PC-9 (cell line): ENCODE measurements around the gene KRTAP4-9. TPM values are rescaled to one million over a fixed set of nuclear protein-coding genes. Genes with fewer than 3 reads are reported as not detected.

ENCODE experiments used
- BruUV-seq: library from RNA; stranded (reverse); fragments of 400-500 nt; replicated peaks from 2 replicates; lab custom pipeline; 2021; lab: Mats Ljungman, UMichigan
- CTCF ChIA-PET: fragments of 300-600 bp; sonication (Branson Sonifier 250); formaldehyde crosslinking; loops from one replicate; lab custom pipeline; 2022; ENCODE audit warnings: antibody characterized with exemption; lab: Charles Lee
- POLR2A ChIA-PET: fragments of 300-600 bp; sonication (Branson Sonifier 250); formaldehyde crosslinking; loops from one replicate; lab custom pipeline; 2022; ENCODE audit warnings: antibody characterized with exemption; ENCODE audit not compliant: unreplicated experiment; lab: Charles Lee
- DNase-seq, 2 experiments: peaks; one replicate each; pipeline versions ENCODE4 v3.0.0 to v3.0.0-alpha.2; 2015 to 2022; ENCODE audit warnings: mixed read lengths in 1 of 2
- H2AFZ ChIP-seq: fragments of 200-600 bp; sonication (generic); 2 replicates; pipeline ENCODE4 v1.8.1; 2017; ENCODE audit warnings: antibody characterized with exemption
- H3F3A ChIP-seq: fragments of 200-600 bp; sonication (generic); 2 replicates; pipeline ENCODE4 v1.8.1; 2017; ENCODE audit warnings: antibody characterized with exemption, mild to moderate bottlenecking, low read depth; ENCODE audit not compliant: insufficient read depth
- H3K27ac ChIP-seq: fragments of 200-600 bp; sonication (generic); 2 replicates; pipeline ENCODE4 v1.6.1; 2016; ENCODE audit warnings: mixed run types
- H3K27me3 ChIP-seq: fragments of 200-600 bp; sonication (generic); 2 replicates; pipeline ENCODE4 v1.6.1; 2016; ENCODE audit warnings: low read depth, mixed run types; ENCODE audit not compliant: insufficient read depth
- H3K36me3 ChIP-seq: fragments of 200-600 bp; sonication (generic); 2 replicates; pipeline ENCODE4 v1.6.1; 2016; ENCODE audit warnings: low read depth, mixed run types
- H3K4me1 ChIP-seq: fragments of 200-600 bp; sonication (generic); replicated peaks from 2 replicates; pipeline ENCODE4 v1.6.1; 2016; ENCODE audit warnings: mixed run types; ENCODE audit not compliant: insufficient read depth
- H3K4me2 ChIP-seq: fragments of 200-600 bp; sonication (generic); 2 replicates; pipeline ENCODE4 v1.6.1; 2017; ENCODE audit warnings: mixed run types
- H3K4me3 ChIP-seq: fragments of 200-600 bp; sonication (generic); 2 replicates; pipeline ENCODE4 v1.6.1; 2016; ENCODE audit warnings: mixed run types
- H3K79me2 ChIP-seq: fragments of 200-600 bp; sonication (generic); 2 replicates; pipeline ENCODE4 v1.6.1; 2017; ENCODE audit warnings: low read depth, mixed run types
- H3K9me2 ChIP-seq: fragments of 200-600 bp; sonication (generic); 2 replicates; pipeline ENCODE4 v1.8.1; 2017; ENCODE audit warnings: mild to moderate bottlenecking; ENCODE audit not compliant: insufficient read depth
- H3K9me3 ChIP-seq: fragments of 200-600 bp; sonication (generic); 2 replicates; pipeline ENCODE4 v1.8.1; 2016; ENCODE audit warnings: low read depth; ENCODE audit not compliant: insufficient read depth
- H4K20me1 ChIP-seq: fragments of 200-600 bp; sonication (generic); 2 replicates; pipeline ENCODE4 v1.8.1; 2017; ENCODE audit not compliant: insufficient read depth
- EZH2 ChIP-seq: fragments of 200-600 bp; sonication (generic); IDR thresholded peaks from 2 replicates; pipeline ENCODE4 v1.8.0; 2017; ENCODE audit warnings: antibody characterized with exemption, low read depth
- intact Hi-C: fragments of 100-400 bp; cut with micrococcal nuclease; formaldehyde crosslinking; loops from one replicate; pipeline ENCODE4 v1.10.0; 2022; ENCODE audit not compliant: unreplicated experiment
- total RNA-seq: library from RNA; stranded (reverse); gene quantifications from 2 replicates; pipeline ENCODE4 v1.2.3, GENCODE V29; 2021
- TF ChIP-seq, protein P1 (sequence below): fragments of 200-600 bp; sonication (generic); conservative IDR thresholded peaks from 2 replicates; pipeline ENCODE4 v1.6.1; 2017; ENCODE audit warnings: mixed run types, antibody characterized with exemption, mild to moderate bottlenecking, moderate library complexity

The KRTAP4-9 gene
- total RNA-seq, 1 experiment from 2014 or later, result not detected

GRCh38 chr17:41125064-41125463 lies 19.9 kb downstream of the KRTAP4-9 start:
- Histone ChIP-seq H3K4me1 (no peaks in the 10 kb centered on the region; the same call in 1 of the 2 replicates), H3K9me2 (no peaks in the 10 kb centered on the region), H2AFZ (no peak overlapping the region), H3K36me3 (no peaks in the 10 kb centered on the region), H3F3A (no peaks in the 10 kb centered on the region), H3K9me3 (0 out of 2 replicates have a peak, but pooled peaks cover 3% of the 10 kb centered on the region), H3K79me2 (no peaks in the 10 kb centered on the region), H3K27ac (no peak overlapping the region), H3K27me3 (no peaks in the 10 kb centered on the region), H3K4me3 (no peak overlapping the region), H4K20me1 (no peaks in the 10 kb centered on the region), H3K4me2 (no peak overlapping the region)
- CTCF ChIA-PET, result no interaction called here
- no peak for DNase-seq
- TF ChIP-seq EZH2, result no peak
- TF ChIP-seq, protein P1, sequence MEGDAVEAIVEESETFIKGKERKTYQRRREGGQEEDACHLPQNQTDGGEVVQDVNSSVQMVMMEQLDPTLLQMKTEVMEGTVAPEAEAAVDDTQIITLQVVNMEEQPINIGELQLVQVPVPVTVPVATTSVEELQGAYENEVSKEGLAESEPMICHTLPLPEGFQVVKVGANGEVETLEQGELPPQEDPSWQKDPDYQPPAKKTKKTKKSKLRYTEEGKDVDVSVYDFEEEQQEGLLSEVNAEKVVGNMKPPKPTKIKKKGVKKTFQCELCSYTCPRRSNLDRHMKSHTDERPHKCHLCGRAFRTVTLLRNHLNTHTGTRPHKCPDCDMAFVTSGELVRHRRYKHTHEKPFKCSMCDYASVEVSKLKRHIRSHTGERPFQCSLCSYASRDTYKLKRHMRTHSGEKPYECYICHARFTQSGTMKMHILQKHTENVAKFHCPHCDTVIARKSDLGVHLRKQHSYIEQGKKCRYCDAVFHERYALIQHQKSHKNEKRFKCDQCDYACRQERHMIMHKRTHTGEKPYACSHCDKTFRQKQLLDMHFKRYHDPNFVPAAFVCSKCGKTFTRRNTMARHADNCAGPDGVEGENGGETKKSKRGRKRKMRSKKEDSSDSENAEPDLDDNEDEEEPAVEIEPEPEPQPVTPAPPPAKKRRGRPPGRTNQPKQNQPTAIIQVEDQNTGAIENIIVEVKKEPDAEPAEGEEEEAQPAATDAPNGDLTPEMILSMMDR, result no peak
- POLR2A ChIA-PET, result no interaction called here
- BruUV-seq, result no TSS peak
- intact Hi-C loops, result no loop called here

GRCh38 chr17:41126412-41126811 lies 21.2 kb downstream of the KRTAP4-9 start:
- Histone ChIP-seq H3K9me2 (no peaks in the 10 kb centered on the region; the same call in 1 of the 2 replicates), H3K27me3 (no peaks in the 10 kb centered on the region), H4K20me1 (no peaks in the 10 kb centered on the region), H2AFZ (no peak overlapping the region), H3K4me1 (peaks cover 7% of the 10 kb centered on the region), H3F3A (peaks cover 5% of the 10 kb centered on the region), H3K36me3 (no peaks in the 10 kb centered on the region), H3K27ac (no peak overlapping the region), H3K4me3 (no peak overlapping the region), H3K9me3 (0 out of 2 replicates have a peak, but pooled peaks cover 3% of the 10 kb centered on the region), H3K79me2 (no peaks in the 10 kb centered on the region), H3K4me2 (no peak overlapping the region)
- ChIA-PET CTCF (no interaction called here), POLR2A (no interaction called here)
- TF ChIP-seq, protein P1, result no peak
- no peak for TF ChIP-seq EZH2
- BruUV-seq, result no TSS peak
- no peak for DNase-seq
- intact Hi-C loops, result no loop called here

GRCh38 chr17:41127371-41127770 lies 22.2 kb downstream of the KRTAP4-9 start:
- Histone ChIP-seq H3K4me1 (peaks cover 17% of the 10 kb centered on the region), H2AFZ (no peak overlapping the region), H3K9me3 (peaks cover 5% of the 10 kb centered on the region; the same call in 1 of the 2 replicates), H4K20me1 (no peaks in the 10 kb centered on the region), H3K36me3 (no peaks in the 10 kb centered on the region), H3K9me2 (no peaks in the 10 kb centered on the region; the same call in 1 of the 2 replicates), H3K4me3 (no peak overlapping the region), H3K27me3 (no peaks in the 10 kb centered on the region), H3K79me2 (no peaks in the 10 kb centered on the region), H3K27ac (no peak overlapping the region), H3K4me2 (no peak overlapping the region), H3F3A (peaks cover 13% of the 10 kb centered on the region)
- no peak for TF ChIP-seq EZH2
- TF ChIP-seq, protein P1, result no peak
- ChIA-PET CTCF (no interaction called here), POLR2A (no interaction called here)
- intact Hi-C loops, result no loop called here
- DNase-seq, result peak in 1 of 2 experiments; percentile 66
- BruUV-seq, result no TSS peak
